ENCODE data around the gene POGZ. TPM values are rescaled to one million over a fixed set of nuclear protein-coding genes. Genes with fewer than 3 reads are reported as not detected.

Gene POGZ
- total and polyA plus RNA-seq, 2 of the 4 experiments (the other 2 are of a cell fraction): 20.8 to 33.5 TPM

DNA sequence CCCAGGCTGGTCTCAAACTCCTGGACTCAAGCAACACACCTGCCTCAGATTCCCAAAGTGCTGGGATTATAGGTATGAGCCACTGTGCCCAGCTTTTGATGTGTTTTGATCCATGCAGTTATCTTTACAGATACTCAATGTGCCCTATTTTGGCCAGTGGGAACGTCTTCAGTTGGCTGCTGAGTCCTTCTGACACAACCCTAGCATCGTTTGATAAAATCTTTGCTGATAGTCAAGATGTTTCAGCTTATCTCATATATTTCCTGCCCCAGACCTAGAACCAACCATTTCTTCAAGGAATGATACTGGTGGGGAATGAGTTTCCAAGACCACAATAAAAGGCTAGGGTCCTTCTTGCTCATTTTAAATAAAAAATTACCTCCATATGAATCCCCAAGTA is 11.6 kb downstream of the POGZ start:
- Histone ChIP-seq H2BK20ac (ENCODE audit: low read depth, low read length) (no peak overlapping the region), H3K18ac (ENCODE audit: low read depth, low read length) (no peak overlapping the region), H4K5ac (ENCODE audit: low read depth, low read length) (no peak overlapping the region), H4K8ac (ENCODE audit: low read depth in 2 of 2, low read length in 2 of 2) (no peak overlapping the region), H3K23ac (ENCODE audit: low read depth, low read length) (no peak overlapping the region), H3K79me1 (ENCODE audit: low read depth in 1 of 2, low read length in 2 of 2) (peaks cover 11 to 56% of the 10 kb centered on the region in 2 experiments), H3K4me3 (ENCODE audit: insufficient read depth, low read depth, low read length) (no peak overlapping the region), H2AK9ac (replicated peaks; ENCODE audit: low read depth, low read length, poor library complexity) (no peak overlapping the region), H2AFZ (replicated peaks; ENCODE audit: low read length, poor library complexity) (no peak overlapping the region), H3K9ac (ENCODE audit: low read depth, low read length) (no peak overlapping the region), H3K27me3 (ENCODE audit: control insufficient read depth, insufficient read depth, low read length) (no peaks in the 10 kb centered on the region), H3K4me2 (ENCODE audit: low read depth, low read length) (no peak overlapping the region), H2BK5ac (ENCODE audit: low read depth, low read length, poor library complexity, severe bottlenecking) (no peak overlapping the region), H3K14ac (replicated peaks; ENCODE audit: low read depth, low read length) (no peak overlapping the region), H3K36me3 (ENCODE audit: control insufficient read depth, insufficient read depth, low read length) (peaks cover 5% of the 10 kb centered on the region; the same call in 1 of the 2 replicates), H3K4ac (ENCODE audit: low read depth, low read length) (no peak overlapping the region), H3K27ac (ENCODE audit: insufficient read depth, low read length) (no peak overlapping the region), H4K91ac (ENCODE audit: insufficient read depth, low read depth, low read length) (no peak overlapping the region), H4K20me1 (ENCODE audit: insufficient read depth, low read length) (peaks cover 74% of the 10 kb centered on the region), H3K4me1 (ENCODE audit: control insufficient read depth, insufficient read depth, low read length) (no peaks in the 10 kb centered on the region), H3K9me3 (ENCODE audit: control insufficient read depth, insufficient read depth, low read length) (no peaks in the 10 kb centered on the region), H2BK120ac (ENCODE audit: low read depth, low read length) (no peak overlapping the region), H2BK15ac (ENCODE audit: low read depth, low read length) (no peak overlapping the region), H2AK5ac (ENCODE audit: low read depth, low read length) (no peak overlapping the region), H3K9me1 (ENCODE audit: insufficient read depth, low read length) (peaks cover 8% of the 10 kb centered on the region), H3K56ac (ENCODE audit: extremely low read depth, insufficient read depth, low read length) (no peak overlapping the region)
- no peak for TF ChIP-seq FOS (IDR thresholded peaks at IDR 0.05; ENCODE audit: low read depth, low read length)
- TF ChIP-seq, protein P1, sequence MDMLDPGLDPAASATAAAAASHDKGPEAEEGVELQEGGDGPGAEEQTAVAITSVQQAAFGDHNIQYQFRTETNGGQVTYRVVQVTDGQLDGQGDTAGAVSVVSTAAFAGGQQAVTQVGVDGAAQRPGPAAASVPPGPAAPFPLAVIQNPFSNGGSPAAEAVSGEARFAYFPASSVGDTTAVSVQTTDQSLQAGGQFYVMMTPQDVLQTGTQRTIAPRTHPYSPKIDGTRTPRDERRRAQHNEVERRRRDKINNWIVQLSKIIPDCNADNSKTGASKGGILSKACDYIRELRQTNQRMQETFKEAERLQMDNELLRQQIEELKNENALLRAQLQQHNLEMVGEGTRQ (IDR thresholded peaks at IDR 0.05; ENCODE audit: low read depth, low read length): no peak
- TF ChIP-seq MXI1 (IDR thresholded peaks at IDR 0.05; ENCODE audit: borderline replicate concordance, low read depth, low read length): no peak
- no peak for TF ChIP-seq MAZ (IDR thresholded peaks at IDR 0.05; ENCODE audit: borderline replicate concordance, low read depth, low read length)
- no peak for TF ChIP-seq RCOR1 (IDR thresholded peaks at IDR 0.05; ENCODE audit: insufficient replicate concordance, low read length)
- TF ChIP-seq RAD21 (IDR thresholded peaks at IDR 0.05; ENCODE audit: low read length): no peak
- no peak for TF ChIP-seq RFX5 (IDR thresholded peaks at IDR 0.05; ENCODE audit: low read depth, low read length)
- TF ChIP-seq BHLHE40 (IDR thresholded peaks at IDR 0.05; ENCODE audit: low read depth, low read length): no peak
- no peak for TF ChIP-seq CHD1 (IDR thresholded peaks at IDR 0.05; ENCODE audit: low read depth, low read length)
- no peak for TF ChIP-seq MAFK (IDR thresholded peaks at IDR 0.05; ENCODE audit: low read depth, low read length)
- TF ChIP-seq, protein P2, sequence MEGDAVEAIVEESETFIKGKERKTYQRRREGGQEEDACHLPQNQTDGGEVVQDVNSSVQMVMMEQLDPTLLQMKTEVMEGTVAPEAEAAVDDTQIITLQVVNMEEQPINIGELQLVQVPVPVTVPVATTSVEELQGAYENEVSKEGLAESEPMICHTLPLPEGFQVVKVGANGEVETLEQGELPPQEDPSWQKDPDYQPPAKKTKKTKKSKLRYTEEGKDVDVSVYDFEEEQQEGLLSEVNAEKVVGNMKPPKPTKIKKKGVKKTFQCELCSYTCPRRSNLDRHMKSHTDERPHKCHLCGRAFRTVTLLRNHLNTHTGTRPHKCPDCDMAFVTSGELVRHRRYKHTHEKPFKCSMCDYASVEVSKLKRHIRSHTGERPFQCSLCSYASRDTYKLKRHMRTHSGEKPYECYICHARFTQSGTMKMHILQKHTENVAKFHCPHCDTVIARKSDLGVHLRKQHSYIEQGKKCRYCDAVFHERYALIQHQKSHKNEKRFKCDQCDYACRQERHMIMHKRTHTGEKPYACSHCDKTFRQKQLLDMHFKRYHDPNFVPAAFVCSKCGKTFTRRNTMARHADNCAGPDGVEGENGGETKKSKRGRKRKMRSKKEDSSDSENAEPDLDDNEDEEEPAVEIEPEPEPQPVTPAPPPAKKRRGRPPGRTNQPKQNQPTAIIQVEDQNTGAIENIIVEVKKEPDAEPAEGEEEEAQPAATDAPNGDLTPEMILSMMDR (conservative IDR thresholded peaks at IDR 0.05; ENCODE audit: low read depth, low read length): no peak
- TF ChIP-seq CEBPB (IDR thresholded peaks at IDR 0.05; ENCODE audit: low read depth, low read length): no peak
- TF ChIP-seq, protein P3, sequence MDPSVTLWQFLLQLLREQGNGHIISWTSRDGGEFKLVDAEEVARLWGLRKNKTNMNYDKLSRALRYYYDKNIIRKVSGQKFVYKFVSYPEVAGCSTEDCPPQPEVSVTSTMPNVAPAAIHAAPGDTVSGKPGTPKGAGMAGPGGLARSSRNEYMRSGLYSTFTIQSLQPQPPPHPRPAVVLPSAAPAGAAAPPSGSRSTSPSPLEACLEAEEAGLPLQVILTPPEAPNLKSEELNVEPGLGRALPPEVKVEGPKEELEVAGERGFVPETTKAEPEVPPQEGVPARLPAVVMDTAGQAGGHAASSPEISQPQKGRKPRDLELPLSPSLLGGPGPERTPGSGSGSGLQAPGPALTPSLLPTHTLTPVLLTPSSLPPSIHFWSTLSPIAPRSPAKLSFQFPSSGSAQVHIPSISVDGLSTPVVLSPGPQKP (IDR thresholded peaks at IDR 0.05; ENCODE audit: borderline replicate concordance, low read depth, low read length): no peak
- TF ChIP-seq POLR2A (IDR thresholded peaks at IDR 0.05; ENCODE audit: low read depth, low read length): no peak
- TF ChIP-seq SMC3 (IDR thresholded peaks at IDR 0.05; ENCODE audit: low read depth, low read length): no peak
- intact Hi-C loops (cut with micrococcal nuclease): no loop called here
- BruUV-seq (replicated peaks): no TSS peak
- POLR2A ChIA-PET (ENCODE audit: unreplicated experiment): no interaction called here
- ATAC-seq (ENCODE audit: low read depth) (no peak), DNase-seq (no peak)
- no CpG with 5 or more reads among the region's 2 CpGs for WGBS, 2 experiments (ENCODE audit: extremely low coverage in 2 of 2, insufficient read length in 1 of 2)
- in situ Hi-C loops (cut with MboI; ENCODE audit: low sequenced_read_pairs): loop anchor here (5.0 kb wide), 1 partner anchor 290 kb away; no protein-coding TSS in a partner anchor
- dilution Hi-C loops (cut with HindIII; ENCODE audit: low sequenced_read_pairs, unreplicated experiment): no loop called here
- CTCF ChIA-PET: interaction anchor here (0.5 kb wide), 1 partner anchor 22 kb away, joined by 3 read pairs; no protein-coding TSS in a partner anchor

All from IMR-90 (cell line).